ENCODE measurements around the gene SREBF1. TPM values are rescaled to one million over a fixed set of nuclear protein-coding genes. Genes with fewer than 3 reads are reported as not detected.
"Not testable (repeated sequence)": the region's sequence is repeated elsewhere in the genome, so short reads cannot be mapped to it uniquely, and the experiment has no call there.

Gene SREBF1
- total RNA-seq, 1 experiment from 2014 or later: 104 TPM

GRCh38 chr17:17809531-17810083 is 27.2 kb downstream of the SREBF1 start:
- BruUV-seq (replicated peaks): no TSS peak
- peaks cover 70% of the 10 kb centered on the region for H3K36me3 Mint-ChIP-seq (ENCODE audit: insufficient read depth, unreplicated experiment)
- no peaks in the 10 kb centered on the region for H3K27me3 Mint-ChIP-seq (ENCODE audit: unreplicated experiment)
- no peak overlapping the region for H3K27ac Mint-ChIP-seq (ENCODE audit: unreplicated experiment)
- DNase-seq: no peak
- peaks cover 7% of the 10 kb centered on the region for H3K4me1 Mint-ChIP-seq (ENCODE audit: low read depth, unreplicated experiment)
- no peak overlapping the region for H3K4me3 Mint-ChIP-seq (ENCODE audit: low read depth, unreplicated experiment)
- intact Hi-C loops (cut with micrococcal nuclease; ENCODE audit: unreplicated experiment): loop anchor here (10.0 kb wide), 1 partner anchor 55 kb away; no protein-coding TSS in a partner anchor
- no peaks in the 10 kb centered on the region for H3K9me3 Mint-ChIP-seq (ENCODE audit: low read depth, unreplicated experiment)
- CTCF ChIA-PET: no interaction called here
- TF ChIP-seq, protein P1, sequence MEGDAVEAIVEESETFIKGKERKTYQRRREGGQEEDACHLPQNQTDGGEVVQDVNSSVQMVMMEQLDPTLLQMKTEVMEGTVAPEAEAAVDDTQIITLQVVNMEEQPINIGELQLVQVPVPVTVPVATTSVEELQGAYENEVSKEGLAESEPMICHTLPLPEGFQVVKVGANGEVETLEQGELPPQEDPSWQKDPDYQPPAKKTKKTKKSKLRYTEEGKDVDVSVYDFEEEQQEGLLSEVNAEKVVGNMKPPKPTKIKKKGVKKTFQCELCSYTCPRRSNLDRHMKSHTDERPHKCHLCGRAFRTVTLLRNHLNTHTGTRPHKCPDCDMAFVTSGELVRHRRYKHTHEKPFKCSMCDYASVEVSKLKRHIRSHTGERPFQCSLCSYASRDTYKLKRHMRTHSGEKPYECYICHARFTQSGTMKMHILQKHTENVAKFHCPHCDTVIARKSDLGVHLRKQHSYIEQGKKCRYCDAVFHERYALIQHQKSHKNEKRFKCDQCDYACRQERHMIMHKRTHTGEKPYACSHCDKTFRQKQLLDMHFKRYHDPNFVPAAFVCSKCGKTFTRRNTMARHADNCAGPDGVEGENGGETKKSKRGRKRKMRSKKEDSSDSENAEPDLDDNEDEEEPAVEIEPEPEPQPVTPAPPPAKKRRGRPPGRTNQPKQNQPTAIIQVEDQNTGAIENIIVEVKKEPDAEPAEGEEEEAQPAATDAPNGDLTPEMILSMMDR (IDR thresholded peaks at IDR 0.05; ENCODE audit: unreplicated experiment): no peak

DNA sequence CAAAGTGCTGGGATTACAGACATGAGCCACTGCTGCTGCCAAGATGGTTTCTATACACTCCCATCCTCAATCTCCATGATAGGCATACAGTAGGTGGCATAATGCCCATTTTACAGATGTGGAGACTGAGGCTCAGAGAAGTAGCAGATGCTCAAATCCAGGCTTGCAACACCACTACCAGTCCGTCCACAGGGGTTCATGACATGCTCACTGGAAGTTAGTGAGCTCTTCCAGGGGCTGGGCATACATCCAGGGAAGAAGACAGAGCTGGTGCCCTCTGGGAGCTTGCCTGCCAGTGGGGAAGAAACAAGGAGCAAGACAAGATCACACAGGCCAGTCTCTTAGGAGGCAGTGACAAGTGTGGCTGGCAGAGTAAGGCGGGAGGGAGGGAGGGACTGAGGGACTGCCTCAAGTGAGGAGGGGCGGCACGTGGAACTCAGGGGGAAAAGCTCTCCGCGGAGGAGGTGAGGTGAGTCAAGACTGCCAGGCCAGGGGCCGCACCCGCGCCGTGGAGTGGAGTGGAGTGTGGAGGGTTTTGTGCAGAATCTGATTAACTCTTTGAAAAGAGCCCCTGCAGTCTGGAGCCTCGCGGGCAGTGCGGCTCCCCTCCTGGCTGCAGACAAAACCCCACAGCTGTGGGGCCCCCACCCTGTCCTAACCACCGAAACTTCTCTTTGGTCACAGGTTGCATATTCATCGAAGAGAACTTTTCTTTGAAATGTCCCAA is 27.9 kb downstream of the SREBF1 start:
- TF ChIP-seq, protein P1 (IDR thresholded peaks at IDR 0.05; ENCODE audit: unreplicated experiment): no peak
- Mint-ChIP-seq H3K4me3 (ENCODE audit: low read depth, unreplicated experiment) (no peak overlapping the region), H3K36me3 (ENCODE audit: insufficient read depth, unreplicated experiment) (peaks cover 74% of the 10 kb centered on the region), H3K9me3 (ENCODE audit: low read depth, unreplicated experiment) (no peaks in the 10 kb centered on the region), H3K27me3 (ENCODE audit: unreplicated experiment) (no peaks in the 10 kb centered on the region), H3K27ac (ENCODE audit: unreplicated experiment) (no peak overlapping the region), H3K4me1 (ENCODE audit: low read depth, unreplicated experiment) (peaks cover 7% of the 10 kb centered on the region)
- CTCF ChIA-PET: no interaction called here
- no TSS peak for BruUV-seq (replicated peaks)
- DNase-seq: no peak
- intact Hi-C loops (cut with micrococcal nuclease; ENCODE audit: unreplicated experiment): no loop called here

DNA sequence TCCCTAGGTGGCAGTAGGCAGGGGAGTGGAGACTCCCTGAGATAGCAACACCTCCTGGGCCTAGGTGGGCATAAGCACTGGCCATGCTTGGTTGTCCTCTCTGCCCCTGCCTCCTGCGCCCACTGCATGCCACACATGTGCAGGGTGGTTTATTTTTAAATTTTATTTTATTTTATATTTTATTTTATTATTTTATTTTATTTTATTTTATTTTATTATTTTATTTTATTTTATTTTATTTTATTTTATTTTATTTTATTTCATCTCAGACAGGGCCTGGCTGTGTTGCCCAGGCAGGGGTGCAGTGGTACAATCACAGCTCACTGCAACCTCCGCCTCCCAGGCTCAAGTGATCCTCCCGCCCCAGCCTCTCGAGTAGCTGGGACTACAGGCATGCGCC is 28.6 kb downstream of the SREBF1 start:
- intact Hi-C loops (cut with micrococcal nuclease; ENCODE audit: unreplicated experiment); H3K27me3 Mint-ChIP-seq (ENCODE audit: unreplicated experiment); H3K4me3 Mint-ChIP-seq (ENCODE audit: low read depth, unreplicated experiment); DNase-seq; CTCF ChIA-PET; BruUV-seq (replicated peaks); H3K9me3 Mint-ChIP-seq (ENCODE audit: low read depth, unreplicated experiment); H3K4me1 Mint-ChIP-seq (ENCODE audit: low read depth, unreplicated experiment): not testable (repeated sequence)
- H3K36me3 Mint-ChIP-seq (ENCODE audit: insufficient read depth, unreplicated experiment): peaks cover 77% of the 10 kb centered on the region
- H3K27ac Mint-ChIP-seq (ENCODE audit: unreplicated experiment): peak overlapping the region; percentile 58

- Mint-ChIP-seq H3K36me3 (ENCODE audit: insufficient read depth, unreplicated experiment) (peaks cover 75% of the 10 kb centered on the region), H3K27me3 (ENCODE audit: unreplicated experiment) (no peaks in the 10 kb centered on the region), H3K4me1 (ENCODE audit: low read depth, unreplicated experiment) (peaks cover 7% of the 10 kb centered on the region), H3K9me3 (ENCODE audit: low read depth, unreplicated experiment) (no peaks in the 10 kb centered on the region), H3K4me3 (ENCODE audit: low read depth, unreplicated experiment) (no peak overlapping the region), H3K27ac (ENCODE audit: unreplicated experiment) (peak overlapping the region; percentile 58)
- DNase-seq: no peak
- CTCF ChIA-PET: no interaction called here
- intact Hi-C loops (cut with micrococcal nuclease; ENCODE audit: unreplicated experiment): no loop called here
- BruUV-seq (replicated peaks): no TSS peak
- TF ChIP-seq, protein P1 (IDR thresholded peaks at IDR 0.05; ENCODE audit: unreplicated experiment): no peak
These were observed 29.3 kb downstream of the SREBF1 start for GRCh38 chr17:17807440-17807839.
